ENCODE results near the gene CYB5R2. TPM values are rescaled to one million over a fixed set of nuclear protein-coding genes. Genes with fewer than 3 reads are reported as not detected.

The CYB5R2 gene
- total RNA-seq, 4 donors from 2014 or later: 10.5 to 29.2 (median 24.1) TPM

- H3K9me3 ChIP-seq: no peaks in the 10 kb centered on the region
- no peak overlapping the region for H3K4me3 ChIP-seq
- H3K36me3 ChIP-seq: no peaks in the 10 kb centered on the region
- TF ChIP-seq, protein P1, sequence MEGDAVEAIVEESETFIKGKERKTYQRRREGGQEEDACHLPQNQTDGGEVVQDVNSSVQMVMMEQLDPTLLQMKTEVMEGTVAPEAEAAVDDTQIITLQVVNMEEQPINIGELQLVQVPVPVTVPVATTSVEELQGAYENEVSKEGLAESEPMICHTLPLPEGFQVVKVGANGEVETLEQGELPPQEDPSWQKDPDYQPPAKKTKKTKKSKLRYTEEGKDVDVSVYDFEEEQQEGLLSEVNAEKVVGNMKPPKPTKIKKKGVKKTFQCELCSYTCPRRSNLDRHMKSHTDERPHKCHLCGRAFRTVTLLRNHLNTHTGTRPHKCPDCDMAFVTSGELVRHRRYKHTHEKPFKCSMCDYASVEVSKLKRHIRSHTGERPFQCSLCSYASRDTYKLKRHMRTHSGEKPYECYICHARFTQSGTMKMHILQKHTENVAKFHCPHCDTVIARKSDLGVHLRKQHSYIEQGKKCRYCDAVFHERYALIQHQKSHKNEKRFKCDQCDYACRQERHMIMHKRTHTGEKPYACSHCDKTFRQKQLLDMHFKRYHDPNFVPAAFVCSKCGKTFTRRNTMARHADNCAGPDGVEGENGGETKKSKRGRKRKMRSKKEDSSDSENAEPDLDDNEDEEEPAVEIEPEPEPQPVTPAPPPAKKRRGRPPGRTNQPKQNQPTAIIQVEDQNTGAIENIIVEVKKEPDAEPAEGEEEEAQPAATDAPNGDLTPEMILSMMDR (IDR thresholded peaks at IDR 0.05): no peak
- TF ChIP-seq POLR2A (IDR thresholded peaks at IDR 0.05): no peak
- no peaks in the 10 kb centered on the region for H3K27me3 ChIP-seq
- DNase-seq: no peak
- H3K4me1 ChIP-seq: no peaks in the 10 kb centered on the region
- intact Hi-C loops (cut with DNase I; ENCODE audit: low total_unique reads): no loop called here
- no peak overlapping the region for H3K27ac ChIP-seq
These were observed 1.7 kb downstream of the CYB5R2 start for GRCh38 chr11:7671347-7672215.

- Histone ChIP-seq H3K27ac (no peak overlapping the region), H3K36me3 (no peaks in the 10 kb centered on the region)
- intact Hi-C loops (cut with DNase I; ENCODE audit: low total_unique reads): no loop called here
These were observed 2.7 kb downstream of the CYB5R2 start for GRCh38 chr11:7670641-7671040.

DNA sequence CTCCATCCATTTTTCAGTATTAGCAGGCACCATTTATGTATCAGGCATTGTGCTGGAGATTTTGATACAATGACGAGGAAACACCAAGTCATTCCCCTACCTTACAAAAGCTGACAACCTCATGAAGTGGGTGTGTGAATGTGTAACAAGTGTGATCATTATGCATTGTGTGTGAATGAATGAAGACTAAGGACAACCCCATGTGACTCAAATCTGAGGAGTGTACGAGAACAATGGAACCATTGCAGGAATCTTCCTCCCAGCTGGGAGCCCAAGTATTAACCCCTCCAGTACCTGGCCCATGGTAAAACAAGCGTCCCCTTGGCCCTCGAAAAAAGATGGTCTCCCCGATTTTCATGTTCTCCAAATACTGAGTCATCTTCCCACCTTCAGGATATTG is 4.4 kb downstream of the CYB5R2 start:
- Histone ChIP-seq H3K27ac (no peak overlapping the region), H3K27me3 (no peaks in the 10 kb centered on the region), H3K9me3 (no peaks in the 10 kb centered on the region), H3K4me1 (no peaks in the 10 kb centered on the region), H3K4me3 (no peak overlapping the region), H3K36me3 (no peaks in the 10 kb centered on the region)
- intact Hi-C loops (cut with DNase I; ENCODE audit: low total_unique reads): loop anchor here (10.0 kb wide), 1 partner anchor 154 kb away; the partner anchor contains the start of gene PPFIBP2
- no peak for DNase-seq
- TF ChIP-seq, protein P1 (IDR thresholded peaks at IDR 0.05): no peak
- no peak for TF ChIP-seq POLR2A (IDR thresholded peaks at IDR 0.05)

More at GRCh38 chr11:7670641-7671040, 2.7 kb downstream of the CYB5R2 start:
- TF ChIP-seq, protein P1 (IDR thresholded peaks at IDR 0.05): no peak
- TF ChIP-seq POLR2A (IDR thresholded peaks at IDR 0.05): no peak
- DNase-seq: no peak
- no peaks in the 10 kb centered on the region for H3K9me3 ChIP-seq
- no peaks in the 10 kb centered on the region for H3K4me1 ChIP-seq
- no peak overlapping the region for H3K4me3 ChIP-seq
- no peaks in the 10 kb centered on the region for H3K27me3 ChIP-seq

DNA sequence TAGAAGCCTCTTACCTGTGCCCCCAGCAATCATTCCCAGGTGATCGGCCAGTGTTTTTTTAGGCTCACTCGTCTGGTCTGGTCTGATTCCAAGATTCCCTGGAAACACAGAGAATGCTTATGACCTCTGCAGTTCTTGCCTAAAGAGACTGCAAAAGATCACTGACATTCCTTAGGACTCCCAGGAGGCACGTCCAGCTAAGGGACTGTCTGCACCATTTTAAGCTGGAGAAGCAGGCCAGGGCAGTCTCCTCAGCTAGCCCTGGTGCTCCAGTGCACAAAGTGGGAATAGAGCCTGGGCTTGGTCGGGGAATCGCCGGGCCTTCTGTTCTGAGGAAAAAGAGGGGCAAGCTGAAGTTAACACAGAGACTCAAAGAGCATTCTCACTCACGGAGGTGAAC is 4.8 kb downstream of the CYB5R2 start:
- H3K9me3 ChIP-seq: no peaks in the 10 kb centered on the region
- TF ChIP-seq, protein P1 (IDR thresholded peaks at IDR 0.05): no peak
- TF ChIP-seq POLR2A (IDR thresholded peaks at IDR 0.05): no peak
- intact Hi-C loops (cut with DNase I; ENCODE audit: low total_unique reads): loop anchor here (10.0 kb wide), 1 partner anchor 154 kb away; the partner anchor contains the start of gene PPFIBP2
- H3K36me3 ChIP-seq: no peaks in the 10 kb centered on the region
- no peaks in the 10 kb centered on the region for H3K27me3 ChIP-seq
- no peak overlapping the region for H3K27ac ChIP-seq
- no peaks in the 10 kb centered on the region for H3K4me1 ChIP-seq
- H3K4me3 ChIP-seq: no peak overlapping the region
- DNase-seq: no peak

- H3K4me1 ChIP-seq: no peaks in the 10 kb centered on the region
- H3K27ac ChIP-seq: no peak overlapping the region
- TF ChIP-seq, protein P1 (IDR thresholded peaks at IDR 0.05): no peak
- TF ChIP-seq POLR2A (IDR thresholded peaks at IDR 0.05): no peak
- H3K36me3 ChIP-seq: no peaks in the 10 kb centered on the region
- no peak for DNase-seq
- H3K27me3 ChIP-seq: no peaks in the 10 kb centered on the region
- no peaks in the 10 kb centered on the region for H3K9me3 ChIP-seq
- intact Hi-C loops (cut with DNase I; ENCODE audit: low total_unique reads): loop anchor here (10.0 kb wide), 1 partner anchor 153 kb away; the partner anchor contains the start of gene PPFIBP2
- H3K4me3 ChIP-seq: no peak overlapping the region
These were observed 5.8 kb downstream of the CYB5R2 start for GRCh38 chr11:7667460-7667859.
